GM19099 (cell line): ENCODE data around the gene GRIN3A.
A peak's percentile ranks its signal among the peaks of the same experiment; 100 is the strongest.

Experiments used
- POLR2A ChIP-seq: IDR thresholded peaks from 3 replicates; pipeline ENCODE4 v1.6.1; 2011; ENCODE audit warnings: low read depth; ENCODE audit not compliant: insufficient read length; ENCODE audit errors: extremely low read depth

Gene GRIN3A

GRCh38 chr9:101536351-101536750 lies 202.1 kb downstream of the GRIN3A start:
- no peak for TF ChIP-seq POLR2A

GRCh38 chr9:101533334-101534204 lies 204.9 kb downstream of the GRIN3A start, which contains the start of gene RNF20:
Gene RNF20, plus strand, starts transcription at chr9:101533853. Its CDS starts 1,571 bp downstream, at chr9:101535424.
- peak; percentile 75 for TF ChIP-seq POLR2A

GRCh38 chr9:101530076-101530711 lies 208.3 kb downstream of the GRIN3A start:
- no peak for TF ChIP-seq POLR2A

GRCh38 chr9:101528015-101528414 lies 210.4 kb downstream of the GRIN3A start:
- TF ChIP-seq POLR2A, result no peak

- TF ChIP-seq POLR2A, result no peak
Measured at GRCh38 chr9:101527066-101527465, 211.4 kb downstream of the GRIN3A start.

GRCh38 chr9:101524371-101524770 lies 214.1 kb downstream of the GRIN3A start:
- no peak for TF ChIP-seq POLR2A
